HepG2 (cell line): ENCODE data around the gene NOS1AP. TPM values are rescaled to one million over a fixed set of nuclear protein-coding genes. Genes with fewer than 3 reads are reported as not detected.

Experiments used
- BHLHE40 ChIP-seq: IDR thresholded peaks from 2 replicates; pipeline ENCODE4 v1.6.1; 2011; ENCODE audit warnings: low read length, improper control_type of control experiment
- FOXK1 ChIP-seq: sonication (generic); formaldehyde crosslinking; IDR thresholded peaks from 2 replicates; pipeline ENCODE4 v1.4.0; 2020; ENCODE audit warnings: low read depth, missing genetic modification reagents, borderline replicate concordance
- HMGA1 ChIP-seq: sonication (generic); formaldehyde crosslinking; conservative IDR thresholded peaks from 2 replicates; pipeline ENCODE4 v1.4.0; 2020; ENCODE audit warnings: missing genetic modification reagents
- HNRNPK ChIP-seq: fragments of 200-400 bp; formaldehyde crosslinking; IDR thresholded peaks from 2 replicates; pipeline ENCODE4 v1.6.1; 2018; ENCODE audit warnings: low read length, low read depth, moderate library complexity, mild to moderate bottlenecking; ENCODE audit not compliant: poor library complexity, severe bottlenecking
- MAFK ChIP-seq, 2 experiments: IDR thresholded peaks in 1 of 2; conservative IDR thresholded peaks in 1 of 2; 2 replicates each; pipeline ENCODE4 v1.6.1; 2011; ENCODE audit warnings: improper control_type of control experiment in 2 of 2, low read length in 2 of 2
- NCOA1 ChIP-seq: sonication (generic); formaldehyde crosslinking; IDR thresholded peaks from 2 replicates; pipeline ENCODE4 v1.9.0; 2021; ENCODE audit warnings: missing genetic modification reagents
- RAD21 ChIP-seq: fragments of 450-650 bp; formaldehyde crosslinking; IDR thresholded peaks from 2 replicates; pipeline ENCODE4 v1.5.0; 2020; ENCODE audit warnings: mild to moderate bottlenecking
- RBM22 ChIP-seq: fragments of 200-400 bp; formaldehyde crosslinking; optimal IDR thresholded peaks from 2 replicates; pipeline ENCODE3; 2017; ENCODE audit warnings: mild to moderate bottlenecking, low read length, moderate library complexity
- SATB2 ChIP-seq: sonication (generic); formaldehyde crosslinking; IDR thresholded peaks from 2 replicates; pipeline ENCODE4 v1.5.0; 2020; ENCODE audit warnings: missing genetic modification reagents
- TOE1 ChIP-seq: sonication (generic); formaldehyde crosslinking; IDR thresholded peaks from 2 replicates; pipeline ENCODE4 v1.4.0; 2020; ENCODE audit warnings: mild to moderate bottlenecking, missing genetic modification reagents
- ZNF234 ChIP-seq: sonication (generic); formaldehyde crosslinking; conservative IDR thresholded peaks from 2 replicates; pipeline ENCODE4 v1.5.1; 2020; ENCODE audit warnings: mild to moderate bottlenecking, missing genetic modification reagents
- ZNF274 ChIP-seq: sonication (generic); formaldehyde crosslinking; IDR thresholded peaks from 2 replicates; pipeline ENCODE4 v1.5.1; 2020; ENCODE audit warnings: mild to moderate bottlenecking, missing genetic modification reagents
- ZNF460 ChIP-seq: sonication (generic); formaldehyde crosslinking; IDR thresholded peaks from 2 replicates; pipeline ENCODE4 v1.5.1; 2020; ENCODE audit warnings: missing genetic modification reagents, mild to moderate bottlenecking, borderline replicate concordance
- ZNF816 ChIP-seq: sonication (generic); formaldehyde crosslinking; IDR thresholded peaks from 2 replicates; pipeline ENCODE4 v1.8.0; 2022; ENCODE audit warnings: missing genetic modification reagents, mild to moderate bottlenecking, borderline replicate concordance
- ZNF841 ChIP-seq: sonication (generic); formaldehyde crosslinking; IDR thresholded peaks from 2 replicates; pipeline ENCODE4 v1.8.1; 2023; ENCODE audit warnings: missing genetic modification reagents, borderline replicate concordance
- polyA plus RNA-seq, 8 experiments: library from polyadenylated mRNA; depleted of rRNA in 3 of 8; stranded (reverse) in 7 of 8; unstranded in 1 of 8; fragments of >200 nt; fragmentation: Illumina TruSeq in 4 of 8; extraction: Trizol in 4 of 8; gene quantifications; 2 replicates each; pipeline versions ENCODE4 v1.2.1 to v1.2.3, GENCODE V29; 2011 to 2016; ENCODE audit warnings: low read depth in 4 of 8, missing spikeins in 1 of 8, mixed read lengths in 1 of 8; ENCODE audit not compliant: insufficient read depth in 1 of 8
- total RNA-seq, 5 experiments: library from RNA; depleted of rRNA; stranded (reverse); fragments of >200 nt; fragmentation: Illumina TruSeq; extraction: Trizol; gene quantifications; 2 replicates each; pipeline ENCODE4 v1.2.3, GENCODE V29; 2016; ENCODE audit warnings: low read depth in 1 of 5
- TF ChIP-seq, protein P1 (sequence below): sonication (generic); formaldehyde crosslinking; IDR thresholded peaks from 2 replicates; pipeline ENCODE4 v1.4.0; 2020; ENCODE audit warnings: missing genetic modification reagents, mild to moderate bottlenecking, borderline replicate concordance
- TF ChIP-seq, protein P2 (sequence below): sonication (generic); formaldehyde crosslinking; IDR thresholded peaks from 2 replicates; pipeline ENCODE4 v1.4.0; 2020; ENCODE audit warnings: missing genetic modification reagents, borderline replicate concordance
- TF ChIP-seq, protein P3 (sequence below): sonication (generic); formaldehyde crosslinking; IDR thresholded peaks from 2 replicates; pipeline ENCODE4 v1.4.0; 2020; ENCODE audit warnings: missing genetic modification reagents
- TF ChIP-seq, protein P4 (sequence below): sonication (generic); formaldehyde crosslinking; IDR thresholded peaks from 2 replicates; pipeline ENCODE4 v1.5.0; 2020; ENCODE audit warnings: mild to moderate bottlenecking, missing genetic modification reagents
- TF ChIP-seq, protein P5 (sequence below): sonication (generic); formaldehyde crosslinking; IDR thresholded peaks from 2 replicates; pipeline ENCODE4 v1.9.0; 2021; ENCODE audit warnings: missing genetic modification reagents, borderline replicate concordance

Gene NOS1AP
- total and polyA plus RNA-seq, 2 of the 13 experiments (the other 11 are each of a cell fraction or from before 2014, with no cell fraction given): 2.0 to 3.3 TPM

DNA sequence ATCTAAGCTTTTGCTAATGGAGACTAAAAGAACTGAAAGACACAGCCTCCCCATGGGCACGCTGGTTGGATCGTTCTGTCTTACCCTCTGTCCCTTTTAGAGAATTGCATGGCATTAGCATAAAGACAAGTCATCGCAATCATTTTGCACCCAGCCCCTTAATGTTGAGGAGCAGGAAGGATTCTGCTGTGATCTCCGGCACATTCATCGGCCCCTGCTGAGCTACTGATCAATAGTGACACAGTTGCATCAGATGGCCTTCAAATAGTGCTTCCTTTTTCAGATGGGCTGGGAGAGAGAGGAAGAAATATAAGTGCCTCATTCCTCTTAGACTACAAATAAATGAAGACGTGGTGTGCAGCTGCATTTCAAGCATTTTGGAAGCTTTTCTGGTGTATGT lies 75.4 kb downstream of the NOS1AP start (continued):
- TF ChIP-seq, protein P1, sequence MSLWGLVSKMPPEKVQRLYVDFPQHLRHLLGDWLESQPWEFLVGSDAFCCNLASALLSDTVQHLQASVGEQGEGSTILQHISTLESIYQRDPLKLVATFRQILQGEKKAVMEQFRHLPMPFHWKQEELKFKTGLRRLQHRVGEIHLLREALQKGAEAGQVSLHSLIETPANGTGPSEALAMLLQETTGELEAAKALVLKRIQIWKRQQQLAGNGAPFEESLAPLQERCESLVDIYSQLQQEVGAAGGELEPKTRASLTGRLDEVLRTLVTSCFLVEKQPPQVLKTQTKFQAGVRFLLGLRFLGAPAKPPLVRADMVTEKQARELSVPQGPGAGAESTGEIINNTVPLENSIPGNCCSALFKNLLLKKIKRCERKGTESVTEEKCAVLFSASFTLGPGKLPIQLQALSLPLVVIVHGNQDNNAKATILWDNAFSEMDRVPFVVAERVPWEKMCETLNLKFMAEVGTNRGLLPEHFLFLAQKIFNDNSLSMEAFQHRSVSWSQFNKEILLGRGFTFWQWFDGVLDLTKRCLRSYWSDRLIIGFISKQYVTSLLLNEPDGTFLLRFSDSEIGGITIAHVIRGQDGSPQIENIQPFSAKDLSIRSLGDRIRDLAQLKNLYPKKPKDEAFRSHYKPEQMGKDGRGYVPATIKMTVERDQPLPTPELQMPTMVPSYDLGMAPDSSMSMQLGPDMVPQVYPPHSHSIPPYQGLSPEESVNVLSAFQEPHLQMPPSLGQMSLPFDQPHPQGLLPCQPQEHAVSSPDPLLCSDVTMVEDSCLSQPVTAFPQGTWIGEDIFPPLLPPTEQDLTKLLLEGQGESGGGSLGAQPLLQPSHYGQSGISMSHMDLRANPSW (CRISPR knock-in tag): no peak
- TF ChIP-seq RBM22: no peak
- TF ChIP-seq HNRNPK: no peak
- TF ChIP-seq, protein P2, sequence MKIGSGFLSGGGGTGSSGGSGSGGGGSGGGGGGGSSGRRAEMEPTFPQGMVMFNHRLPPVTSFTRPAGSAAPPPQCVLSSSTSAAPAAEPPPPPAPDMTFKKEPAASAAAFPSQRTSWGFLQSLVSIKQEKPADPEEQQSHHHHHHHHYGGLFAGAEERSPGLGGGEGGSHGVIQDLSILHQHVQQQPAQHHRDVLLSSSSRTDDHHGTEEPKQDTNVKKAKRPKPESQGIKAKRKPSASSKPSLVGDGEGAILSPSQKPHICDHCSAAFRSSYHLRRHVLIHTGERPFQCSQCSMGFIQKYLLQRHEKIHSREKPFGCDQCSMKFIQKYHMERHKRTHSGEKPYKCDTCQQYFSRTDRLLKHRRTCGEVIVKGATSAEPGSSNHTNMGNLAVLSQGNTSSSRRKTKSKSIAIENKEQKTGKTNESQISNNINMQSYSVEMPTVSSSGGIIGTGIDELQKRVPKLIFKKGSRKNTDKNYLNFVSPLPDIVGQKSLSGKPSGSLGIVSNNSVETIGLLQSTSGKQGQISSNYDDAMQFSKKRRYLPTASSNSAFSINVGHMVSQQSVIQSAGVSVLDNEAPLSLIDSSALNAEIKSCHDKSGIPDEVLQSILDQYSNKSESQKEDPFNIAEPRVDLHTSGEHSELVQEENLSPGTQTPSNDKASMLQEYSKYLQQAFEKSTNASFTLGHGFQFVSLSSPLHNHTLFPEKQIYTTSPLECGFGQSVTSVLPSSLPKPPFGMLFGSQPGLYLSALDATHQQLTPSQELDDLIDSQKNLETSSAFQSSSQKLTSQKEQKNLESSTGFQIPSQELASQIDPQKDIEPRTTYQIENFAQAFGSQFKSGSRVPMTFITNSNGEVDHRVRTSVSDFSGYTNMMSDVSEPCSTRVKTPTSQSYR (CRISPR knock-in tag): no peak
- no peak for TF ChIP-seq HMGA1 (CRISPR knock-in tag)
- no peak for TF ChIP-seq ZNF234 (CRISPR knock-in tag)
- TF ChIP-seq RAD21 (CRISPR knock-in tag): no peak
- TF ChIP-seq FOXK1 (CRISPR knock-in tag): peak; percentile 28; the same call in 1 of the 2 replicates
- TF ChIP-seq TOE1 (CRISPR knock-in tag): no peak
- TF ChIP-seq SATB2 (CRISPR knock-in tag): no peak
- TF ChIP-seq ZNF274 (CRISPR knock-in tag): no peak
- TF ChIP-seq, protein P3, sequence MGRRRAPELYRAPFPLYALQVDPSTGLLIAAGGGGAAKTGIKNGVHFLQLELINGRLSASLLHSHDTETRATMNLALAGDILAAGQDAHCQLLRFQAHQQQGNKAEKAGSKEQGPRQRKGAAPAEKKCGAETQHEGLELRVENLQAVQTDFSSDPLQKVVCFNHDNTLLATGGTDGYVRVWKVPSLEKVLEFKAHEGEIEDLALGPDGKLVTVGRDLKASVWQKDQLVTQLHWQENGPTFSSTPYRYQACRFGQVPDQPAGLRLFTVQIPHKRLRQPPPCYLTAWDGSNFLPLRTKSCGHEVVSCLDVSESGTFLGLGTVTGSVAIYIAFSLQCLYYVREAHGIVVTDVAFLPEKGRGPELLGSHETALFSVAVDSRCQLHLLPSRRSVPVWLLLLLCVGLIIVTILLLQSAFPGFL: no peak
- TF ChIP-seq, protein P4, sequence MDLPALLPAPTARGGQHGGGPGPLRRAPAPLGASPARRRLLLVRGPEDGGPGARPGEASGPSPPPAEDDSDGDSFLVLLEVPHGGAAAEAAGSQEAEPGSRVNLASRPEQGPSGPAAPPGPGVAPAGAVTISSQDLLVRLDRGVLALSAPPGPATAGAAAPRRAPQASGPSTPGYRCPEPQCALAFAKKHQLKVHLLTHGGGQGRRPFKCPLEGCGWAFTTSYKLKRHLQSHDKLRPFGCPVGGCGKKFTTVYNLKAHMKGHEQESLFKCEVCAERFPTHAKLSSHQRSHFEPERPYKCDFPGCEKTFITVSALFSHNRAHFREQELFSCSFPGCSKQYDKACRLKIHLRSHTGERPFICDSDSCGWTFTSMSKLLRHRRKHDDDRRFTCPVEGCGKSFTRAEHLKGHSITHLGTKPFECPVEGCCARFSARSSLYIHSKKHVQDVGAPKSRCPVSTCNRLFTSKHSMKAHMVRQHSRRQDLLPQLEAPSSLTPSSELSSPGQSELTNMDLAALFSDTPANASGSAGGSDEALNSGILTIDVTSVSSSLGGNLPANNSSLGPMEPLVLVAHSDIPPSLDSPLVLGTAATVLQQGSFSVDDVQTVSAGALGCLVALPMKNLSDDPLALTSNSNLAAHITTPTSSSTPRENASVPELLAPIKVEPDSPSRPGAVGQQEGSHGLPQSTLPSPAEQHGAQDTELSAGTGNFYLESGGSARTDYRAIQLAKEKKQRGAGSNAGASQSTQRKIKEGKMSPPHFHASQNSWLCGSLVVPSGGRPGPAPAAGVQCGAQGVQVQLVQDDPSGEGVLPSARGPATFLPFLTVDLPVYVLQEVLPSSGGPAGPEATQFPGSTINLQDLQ: no peak
- TF ChIP-seq NCOA1 (CRISPR knock-in tag): no peak
- TF ChIP-seq ZNF816 (CRISPR knock-in tag): no peak
- TF ChIP-seq BHLHE40: no peak
- no peak for TF ChIP-seq ZNF841 (CRISPR knock-in tag)
- TF ChIP-seq, protein P5, sequence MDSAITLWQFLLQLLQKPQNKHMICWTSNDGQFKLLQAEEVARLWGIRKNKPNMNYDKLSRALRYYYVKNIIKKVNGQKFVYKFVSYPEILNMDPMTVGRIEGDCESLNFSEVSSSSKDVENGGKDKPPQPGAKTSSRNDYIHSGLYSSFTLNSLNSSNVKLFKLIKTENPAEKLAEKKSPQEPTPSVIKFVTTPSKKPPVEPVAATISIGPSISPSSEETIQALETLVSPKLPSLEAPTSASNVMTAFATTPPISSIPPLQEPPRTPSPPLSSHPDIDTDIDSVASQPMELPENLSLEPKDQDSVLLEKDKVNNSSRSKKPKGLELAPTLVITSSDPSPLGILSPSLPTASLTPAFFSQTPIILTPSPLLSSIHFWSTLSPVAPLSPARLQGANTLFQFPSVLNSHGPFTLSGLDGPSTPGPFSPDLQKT: no peak
- TF ChIP-seq MAFK (conservative IDR thresholded peaks at IDR 0.05 in 1 of 2, IDR thresholded peaks at IDR 0.05 in 1 of 2; ENCODE audit: low read length in 2 of 2): no peak
- TF ChIP-seq ZNF460: no peak
